OCI-LY7 (cell line): ENCODE results near the gene VCX2.

ENCODE experiments used
- CTCF ChIP-seq: fragments of 200-600 bp; sonication (generic); conservative IDR thresholded peaks from 2 replicates; pipeline ENCODE4 v1.5.1; 2014; ENCODE audit warnings: mild to moderate bottlenecking, antibody characterized with exemption, low read length, moderate library complexity, mixed read lengths
- EZH2phosphoT487 ChIP-seq: fragments of 200-600 bp; sonication (generic); IDR thresholded peaks from 2 replicates; pipeline ENCODE4 v1.6.1; 2018; ENCODE audit warnings: low read depth, borderline replicate concordance, mild to moderate bottlenecking, mixed run types, antibody characterized with exemption, low read length, moderate library complexity, mixed read lengths

- TF ChIP-seq CTCF (no peak), EZH2phosphoT487 (no peak)
These were observed 20.0 kb upstream of the VCX2 start for GRCh38 chrX:8191022-8191421.
